DND-41 (cell line): Measurements from ENCODE around the gene SIGLEC8.

Experiments
- CTCF ChIP-seq: IDR thresholded peaks from 2 replicates; pipeline ENCODE4 v1.5.1; 2012; ENCODE audit warnings: borderline replicate concordance, low read length, moderate library complexity, mild to moderate bottlenecking; ENCODE audit not compliant: poor library complexity, severe bottlenecking; ENCODE audit errors: extremely low read depth
- EZH2 ChIP-seq: IDR thresholded peaks from 3 replicates; pipeline ENCODE4 v1.6.1; 2012; ENCODE audit warnings: borderline replicate concordance, low read depth, mild to moderate bottlenecking, moderate library complexity, low read length, inconsistent platforms; ENCODE audit not compliant: severe bottlenecking

DNA sequence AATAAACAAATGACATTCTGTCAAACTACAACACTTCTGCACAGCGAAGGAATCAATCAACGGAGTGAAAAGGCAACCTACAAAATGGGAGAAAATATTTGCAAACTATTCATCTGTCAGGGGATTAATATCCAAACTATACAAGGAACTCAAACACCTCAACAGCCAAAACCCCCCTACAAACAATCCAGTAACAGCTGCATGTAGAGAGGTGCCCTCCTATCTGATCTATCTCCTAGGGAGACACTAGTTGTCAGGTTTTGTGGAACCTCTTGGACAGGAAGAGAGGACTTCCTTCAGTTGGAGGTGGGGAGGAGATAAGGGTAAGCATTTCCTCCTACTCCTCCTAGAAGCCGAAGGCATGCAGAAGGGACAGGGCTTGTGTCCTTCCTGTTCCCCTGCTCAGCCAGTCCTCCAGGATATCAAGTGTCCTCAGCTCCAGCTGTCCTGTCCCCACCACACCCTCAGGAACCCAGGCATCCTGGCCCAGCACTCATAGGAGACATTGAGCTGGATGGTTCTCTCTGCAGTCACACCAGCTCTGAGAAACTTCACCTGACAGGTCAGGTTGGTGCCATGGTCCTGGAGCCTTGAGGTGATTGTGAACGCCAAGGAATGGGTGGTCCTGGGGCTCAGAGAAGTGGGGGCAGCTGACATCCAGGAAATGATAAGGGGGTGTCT is 9.8 kb upstream of the SIGLEC8 start:
- TF ChIP-seq CTCF (no peak), EZH2 (no peak)
